GM23248 (cell line): Measurements from ENCODE around the gene SH3RF3. TPM values are rescaled to one million over a fixed set of nuclear protein-coding genes. Genes with fewer than 3 reads are reported as not detected.
A peak's percentile ranks its signal among the peaks of the same experiment; 100 is the strongest.

Experiments
- DNase-seq: peaks from one replicate; pipeline ENCODE4 v3.0.0-alpha.2; 2015
- H2AFZ ChIP-seq: fragments of 200-600 bp; sonication (generic); 2 replicates; pipeline ENCODE4 v1.6.1; 2016; ENCODE audit warnings: antibody characterized with exemption
- H3F3A ChIP-seq: fragments of 200-600 bp; sonication (generic); 2 replicates; pipeline ENCODE4 v1.6.1; 2016; ENCODE audit warnings: mild to moderate bottlenecking, antibody characterized with exemption, mixed run types; ENCODE audit not compliant: insufficient read depth
- H3K27ac ChIP-seq: fragments of 200-600 bp; sonication (generic); 2 replicates; pipeline ENCODE4 v1.5.1; 2016; ENCODE audit warnings: mild to moderate bottlenecking
- H3K27me3 ChIP-seq: fragments of 200-600 bp; sonication (generic); replicated peaks from 2 replicates; pipeline ENCODE4 v1.6.1; 2016; ENCODE audit warnings: mild to moderate bottlenecking; ENCODE audit not compliant: insufficient read depth
- H3K36me3 ChIP-seq: fragments of 200-600 bp; sonication (generic); 2 replicates; pipeline ENCODE4 v1.6.1; 2016; ENCODE audit warnings: low read depth, mild to moderate bottlenecking
- H3K4me1 ChIP-seq: fragments of 200-600 bp; sonication (generic); 2 replicates; pipeline ENCODE4 v1.6.1; 2016; ENCODE audit warnings: mild to moderate bottlenecking; ENCODE audit not compliant: insufficient read depth
- H3K4me2 ChIP-seq: fragments of 200-600 bp; sonication (generic); one replicate; pipeline ENCODE4 v1.6.1; 2016; ENCODE audit warnings: mild to moderate bottlenecking; ENCODE audit not compliant: unreplicated experiment
- H3K4me3 ChIP-seq: fragments of 200-600 bp; sonication (generic); 2 replicates; pipeline ENCODE4 v1.5.1; 2016; ENCODE audit warnings: mild to moderate bottlenecking
- H3K79me2 ChIP-seq: fragments of 200-600 bp; sonication (generic); 2 replicates; pipeline ENCODE4 v1.6.1; 2016; ENCODE audit warnings: mild to moderate bottlenecking; ENCODE audit not compliant: insufficient read depth
- H3K9ac ChIP-seq: fragments of 200-600 bp; sonication (generic); 2 replicates; pipeline ENCODE4 v1.6.1; 2016; ENCODE audit warnings: mild to moderate bottlenecking
- H3K9me2 ChIP-seq: fragments of 200-600 bp; sonication (generic); 2 replicates; pipeline ENCODE4 v1.6.1; 2016; ENCODE audit warnings: mixed run types, mild to moderate bottlenecking, moderate library complexity; ENCODE audit not compliant: insufficient read depth
- H3K9me3 ChIP-seq: fragments of 200-600 bp; sonication (generic); one replicate; pipeline ENCODE4 v1.6.1; 2017; ENCODE audit warnings: low read depth
- H4K20me1 ChIP-seq: fragments of 200-600 bp; sonication (generic); 2 replicates; pipeline ENCODE4 v1.6.0; 2016; ENCODE audit not compliant: insufficient read depth
- EZH2 ChIP-seq: fragments of 200-600 bp; sonication (generic); IDR thresholded peaks from 2 replicates; pipeline ENCODE4 v1.6.1; 2018; ENCODE audit warnings: antibody characterized with exemption, mild to moderate bottlenecking; ENCODE audit not compliant: insufficient read depth, poor library complexity, severe bottlenecking
- EZH2phosphoT487 ChIP-seq: fragments of 200-600 bp; sonication (generic); IDR thresholded peaks from 2 replicates; pipeline ENCODE4 v1.6.1; 2018; ENCODE audit warnings: antibody characterized with exemption, moderate library complexity, mild to moderate bottlenecking, low read depth; ENCODE audit not compliant: insufficient read depth
- WGBS, 2 experiments: methylation state at CpG; one replicate each; pipeline ENCODE4 v1.1.6; 2015 to 2017; ENCODE audit warnings: low lambda C conversion rate in 2 of 2, low coverage in 1 of 2; ENCODE audit errors: missing lambda C conversion rate in 2 of 2; 5-methylcytosine and 5-hydroxymethylcytosine counted together
- in situ Hi-C: fragments of 300-500 bp; cut with MboI; formaldehyde crosslinking; loops from 2 replicates; pipeline ENCODE4 v1.15.0; 2020
- polyA plus RNA-seq: library from polyadenylated mRNA; unstranded; fragments of >200 nt; fragmentation: Nextera tagmentation; extraction: Ambion mirVana; gene quantifications from 2 replicates; pipeline ENCODE4 v1.2.1, GENCODE V29; 2016
- total RNA-seq: library from RNA; depleted of rRNA; stranded (reverse); fragments of >200 nt; shearing (Covaris generic); gene quantifications from 2 replicates; pipeline ENCODE4 v1.2.3, GENCODE V29; 2014

Gene SH3RF3
- total and polyA plus RNA-seq, 2 experiments from 2014 or later: 1.5 to 5.2 TPM

DNA sequence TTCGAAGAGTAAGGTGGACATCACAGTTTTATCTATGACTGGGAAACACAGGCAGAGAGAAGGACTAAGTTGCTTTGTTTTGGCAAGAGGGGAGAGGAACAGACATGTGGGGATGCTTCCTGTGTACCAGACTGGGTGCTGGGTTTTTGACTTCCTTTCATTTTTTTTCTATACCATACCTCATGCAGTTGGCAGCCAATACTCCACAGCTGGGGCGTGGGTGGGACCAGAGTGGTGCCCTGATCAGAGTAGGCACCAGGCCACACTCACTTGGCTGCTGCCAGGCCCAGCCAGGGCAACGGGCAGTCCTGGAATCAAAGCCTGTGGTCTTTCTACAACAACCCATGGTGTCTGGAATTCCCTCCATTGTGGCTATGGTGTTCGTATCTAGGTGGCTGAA, 45.2 kb downstream of the SH3RF3 start:
- Histone ChIP-seq H2AFZ (no peak overlapping the region), H3K4me2 (peak overlapping the region; percentile 74), H3K4me3 (peak overlapping the region; percentile 47), H3K9me2 (no peaks in the 10 kb centered on the region), H3K9me3 (no peaks in the 10 kb centered on the region), H3K27ac (peak overlapping the region; percentile 99), H3K27me3 (no peaks in the 10 kb centered on the region), H3F3A (peaks cover 22% of the 10 kb centered on the region), H3K79me2 (peaks cover 50% of the 10 kb centered on the region), H3K36me3 (no peaks in the 10 kb centered on the region), H3K4me1 (peaks cover 37% of the 10 kb centered on the region), H4K20me1 (no peaks in the 10 kb centered on the region), H3K9ac (peak overlapping the region; percentile 82)
- 60 to 62% methylated on average over 4 of the region's 4 CpGs for WGBS, 2 experiments
- in situ Hi-C loops: no loop called here
- peak; percentile 40 for DNase-seq
- TF ChIP-seq EZH2: no peak
- TF ChIP-seq EZH2phosphoT487: no peak

- H3K4me2 ChIP-seq: peak overlapping the region; percentile 74
- WGBS, 2 experiments: 84 to 85% methylated on average over 7 of the region's 7 CpGs
Observed at GRCh38 chr2:109174626-109175349, 45.8 kb downstream of the SH3RF3 start.

GRCh38 chr2:109175350-109175678, 46.3 kb downstream of the SH3RF3 start:
- Histone ChIP-seq H3K36me3 (no peaks in the 10 kb centered on the region), H3F3A (peaks cover 22% of the 10 kb centered on the region), H3K4me3 (no peak overlapping the region), H3K4me2 (no peak overlapping the region), H3K9ac (no peak overlapping the region), H4K20me1 (no peaks in the 10 kb centered on the region), H3K9me2 (no peaks in the 10 kb centered on the region), H3K79me2 (peaks cover 52% of the 10 kb centered on the region), H2AFZ (no peak overlapping the region), H3K27ac (no peak overlapping the region), H3K4me1 (peaks cover 37% of the 10 kb centered on the region), H3K9me3 (no peaks in the 10 kb centered on the region), H3K27me3 (no peaks in the 10 kb centered on the region)
- no peak for TF ChIP-seq EZH2phosphoT487
- no peak for TF ChIP-seq EZH2
- WGBS, 2 experiments: 69 to 70% methylated on average over 3 of the region's 3 CpGs
- in situ Hi-C loops: no loop called here
- DNase-seq: no peak

More at GRCh38 chr2:109174626-109175349, 45.8 kb downstream of the SH3RF3 start:
- H3K9me2 ChIP-seq: no peaks in the 10 kb centered on the region
- in situ Hi-C loops: no loop called here
- no peaks in the 10 kb centered on the region for H3K36me3 ChIP-seq
- H3K4me1 ChIP-seq: peaks cover 37% of the 10 kb centered on the region
- H3K4me3 ChIP-seq: no peak overlapping the region
- TF ChIP-seq EZH2 (no peak), EZH2phosphoT487 (no peak)
- no peaks in the 10 kb centered on the region for H3K9me3 ChIP-seq
- H4K20me1 ChIP-seq: no peaks in the 10 kb centered on the region
- H3K9ac ChIP-seq: 0 out of 2 replicates have a peak overlapping the region, but pooled peaks have one; percentile 82
- H2AFZ ChIP-seq: no peak overlapping the region
- peak overlapping the region; percentile 99 for H3K27ac ChIP-seq
- H3K27me3 ChIP-seq: no peaks in the 10 kb centered on the region
- H3F3A ChIP-seq: peaks cover 22% of the 10 kb centered on the region
- DNase-seq: peak; percentile 16
- H3K79me2 ChIP-seq: peaks cover 52% of the 10 kb centered on the region

- H3K9me3 ChIP-seq: no peaks in the 10 kb centered on the region
- H2AFZ ChIP-seq: no peak overlapping the region
- H3K9me2 ChIP-seq: no peaks in the 10 kb centered on the region
- H3K27me3 ChIP-seq: no peaks in the 10 kb centered on the region
- peaks cover 46% of the 10 kb centered on the region for H3K79me2 ChIP-seq
- no peak overlapping the region for H3K27ac ChIP-seq
- peaks cover 16% of the 10 kb centered on the region for H3F3A ChIP-seq
- in situ Hi-C loops: no loop called here
- H4K20me1 ChIP-seq: no peaks in the 10 kb centered on the region
- WGBS, 2 experiments: 63 to 69% methylated on average over 2 of the region's 2 CpGs
- H3K4me2 ChIP-seq: no peak overlapping the region
- no peak overlapping the region for H3K9ac ChIP-seq
- peaks cover 28% of the 10 kb centered on the region for H3K4me1 ChIP-seq
- H3K36me3 ChIP-seq: no peaks in the 10 kb centered on the region
- no peak for DNase-seq
- no peak overlapping the region for H3K4me3 ChIP-seq
- TF ChIP-seq EZH2 (no peak), EZH2phosphoT487 (no peak)
Observed at GRCh38 chr2:109176928-109177327, 47.9 kb downstream of the SH3RF3 start.

DNA sequence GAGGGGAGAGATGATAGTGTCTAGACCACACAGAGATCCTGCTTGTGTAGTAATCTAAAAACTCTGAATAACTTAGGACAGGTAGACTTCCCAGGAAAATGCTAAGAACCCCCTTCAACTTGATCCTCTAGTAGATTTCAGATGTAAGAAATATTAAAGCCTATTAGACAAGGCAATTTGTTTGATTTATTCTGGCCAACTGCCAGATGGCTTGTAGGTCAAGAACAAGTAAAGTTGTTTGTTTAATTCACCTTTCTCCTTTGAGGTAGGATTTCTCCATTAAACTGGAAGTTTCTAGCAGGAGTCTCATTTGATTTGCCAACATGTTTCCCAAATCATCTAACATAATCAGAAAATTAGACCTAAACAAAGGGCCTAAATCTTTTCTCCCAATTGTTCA, 48.6 kb downstream of the SH3RF3 start:
- no peak for DNase-seq
- H3K9me3 ChIP-seq: no peaks in the 10 kb centered on the region
- H3K4me3 ChIP-seq: no peak overlapping the region
- no peak overlapping the region for H3K4me2 ChIP-seq
- H3K9ac ChIP-seq: no peak overlapping the region
- in situ Hi-C loops: no loop called here
- no peaks in the 10 kb centered on the region for H4K20me1 ChIP-seq
- no peak for TF ChIP-seq EZH2
- TF ChIP-seq EZH2phosphoT487: no peak
- H3F3A ChIP-seq: peaks cover 10% of the 10 kb centered on the region
- no peaks in the 10 kb centered on the region for H3K27me3 ChIP-seq
- H2AFZ ChIP-seq: no peak overlapping the region
- no peaks in the 10 kb centered on the region for H3K9me2 ChIP-seq
- H3K79me2 ChIP-seq: peaks cover 46% of the 10 kb centered on the region
- H3K4me1 ChIP-seq: peaks cover 26% of the 10 kb centered on the region
- H3K36me3 ChIP-seq: no peaks in the 10 kb centered on the region
- H3K27ac ChIP-seq: no peak overlapping the region
